HCEC 1CT (cell line): ENCODE results near the gene DPP3.
"Not testable (repeated sequence)": the region's sequence is repeated elsewhere in the genome, so short reads cannot be mapped to it uniquely, and the experiment has no call there.

Experiments
- DNase-seq: peaks from one replicate; pipeline ENCODE4 v3.0.0-alpha.2; 2017

Gene DPP3

GRCh38 chr11:66480117-66480938 is at the start of gene DPP3:
Gene DPP3 (plus strand): TSS chr11:66480434. CDS start chr11:66482201, 1,767 bp downstream.
- peak; percentile 97 for DNase-seq

DNA sequence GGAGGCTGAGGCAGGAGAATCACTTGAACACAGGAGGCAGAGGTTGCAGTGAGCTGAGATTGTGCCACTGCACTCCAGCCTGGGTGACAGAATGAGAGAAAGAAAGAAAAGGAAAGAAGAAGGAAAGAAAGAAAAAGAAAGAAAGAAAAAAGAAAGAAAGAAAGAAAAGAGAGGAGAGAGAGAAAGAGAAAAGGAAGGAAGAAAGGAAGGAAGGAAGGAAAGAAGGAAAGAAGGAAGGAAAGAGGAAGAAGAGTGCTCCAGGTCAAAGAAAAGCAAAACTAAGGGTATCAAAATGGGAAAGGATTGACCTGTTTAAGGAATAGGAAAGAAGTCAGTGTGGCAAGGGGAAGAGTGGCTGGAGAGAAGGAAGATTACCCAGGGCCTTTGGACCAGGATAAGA is 48.9 kb upstream of the DPP3 start:
- DNase-seq, result not testable (repeated sequence)

- DNase-seq, result not testable (repeated sequence)
These were observed 48.3 kb upstream of the DPP3 start for GRCh38 chr11:66431871-66432329.

DNA sequence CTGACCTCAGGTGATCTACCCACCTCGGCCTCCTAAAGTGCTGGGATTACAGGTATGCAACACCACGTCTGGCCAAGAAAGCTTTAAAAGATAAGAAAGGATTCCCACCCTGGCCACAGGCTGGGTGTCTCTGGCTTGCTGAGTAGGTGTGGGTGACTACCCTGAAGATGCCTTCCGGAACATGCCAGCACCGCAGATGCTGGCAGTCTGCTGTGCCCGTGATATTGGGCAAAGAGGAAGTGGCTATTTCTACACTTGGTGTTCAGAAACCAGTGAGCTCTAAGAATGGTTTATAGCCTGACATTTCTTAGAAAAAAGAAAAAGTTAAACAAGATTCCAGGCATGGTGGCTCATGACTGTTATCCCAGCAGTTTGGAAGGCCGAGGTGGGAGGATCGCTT is 47.6 kb upstream of the DPP3 start:
- no peak for DNase-seq

DNA sequence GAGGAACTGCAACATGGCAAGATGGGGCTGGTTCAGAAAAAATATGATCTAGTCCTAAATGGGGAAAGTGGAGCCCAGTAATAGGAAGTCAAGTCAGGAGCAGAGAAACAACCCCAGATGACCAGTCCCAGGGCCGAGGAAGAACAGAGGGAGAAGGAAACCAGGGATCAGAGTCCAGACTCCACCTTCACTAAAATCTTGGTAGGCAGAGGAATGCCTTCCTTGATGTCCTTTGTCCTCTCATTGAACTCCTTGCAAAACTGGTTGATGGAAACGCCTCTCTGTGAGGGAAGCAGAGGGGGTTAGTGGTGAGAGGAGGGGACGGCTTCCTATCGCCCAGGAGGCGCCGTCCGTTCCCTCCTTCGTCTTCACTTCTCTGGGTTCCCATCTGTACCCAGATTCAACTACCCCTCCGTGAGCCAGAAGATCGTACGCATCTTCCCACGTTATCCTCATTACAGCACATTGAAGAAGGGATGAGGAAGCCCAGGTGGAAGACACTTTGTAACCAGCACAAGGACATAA is 42.2 kb upstream of the DPP3 start:
- DNase-seq, result no peak

GRCh38 chr11:66438504-66439466 is 41.4 kb upstream of the DPP3 start, which contains the start of gene MRPL11:
Gene MRPL11 (minus strand): TSS chr11:66438848. CDS start chr11:66438754, 94 bp downstream.
- DNase-seq, result peak; percentile 92

DNA sequence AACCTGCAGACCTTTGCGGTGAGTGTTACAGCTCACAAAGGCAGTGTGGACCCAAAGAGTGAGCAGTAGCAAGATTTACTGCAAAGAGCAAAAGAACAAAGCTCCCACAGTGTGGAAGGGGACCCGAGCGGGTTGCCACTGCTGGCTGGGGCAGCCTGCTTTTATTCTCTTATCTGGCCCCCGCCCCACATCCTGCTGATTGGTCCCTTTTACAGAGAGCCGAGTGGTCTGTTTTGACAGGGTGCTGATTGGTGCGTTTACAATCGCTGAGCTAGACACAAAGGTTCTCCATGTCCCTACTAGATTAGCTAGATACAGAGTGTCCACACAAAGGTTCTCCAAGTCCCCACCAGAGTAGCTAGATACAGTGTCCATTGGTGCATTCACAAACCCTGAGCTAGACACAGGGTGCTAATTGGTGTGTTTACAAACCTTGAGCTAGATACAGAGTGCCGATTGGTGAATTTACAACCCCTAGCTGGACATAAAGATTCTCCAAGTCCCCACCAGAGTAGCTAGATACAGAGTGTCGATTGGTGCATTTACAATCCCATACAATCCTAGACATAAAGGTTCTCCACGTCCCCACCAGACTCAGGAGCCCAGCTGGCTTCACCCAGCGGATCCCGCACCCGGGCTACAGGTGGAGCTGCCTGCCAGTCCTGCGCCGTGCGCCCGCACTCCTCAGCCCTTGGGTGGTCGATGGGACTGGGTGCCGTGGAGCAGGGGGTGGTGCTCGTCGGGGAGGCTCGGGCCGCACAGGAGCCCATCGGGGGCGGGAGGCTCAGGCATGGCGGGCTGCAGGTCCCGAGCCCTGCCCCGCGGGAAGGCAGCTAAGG is 39.9 kb upstream of the DPP3 start:
- not testable (repeated sequence) for DNase-seq

DNA sequence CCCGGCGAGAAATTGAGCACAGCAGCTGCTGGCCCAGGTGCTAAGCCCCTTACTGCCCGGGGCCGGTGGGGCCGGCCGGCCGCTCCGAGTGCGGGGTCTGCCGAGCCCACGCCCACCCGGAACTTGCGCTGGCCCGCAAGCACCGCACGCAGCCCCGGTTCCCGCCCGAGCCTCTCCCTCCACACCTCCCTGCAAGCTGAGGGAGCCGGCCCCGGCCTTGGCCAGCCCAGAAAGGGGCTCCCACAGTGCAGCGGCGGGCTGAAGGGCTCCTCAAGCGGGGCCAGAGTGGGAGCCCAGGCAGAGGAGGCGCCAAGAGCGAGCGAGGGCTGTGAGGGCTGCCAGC is 39.3 kb upstream of the DPP3 start:
- not testable (repeated sequence) for DNase-seq

DNA sequence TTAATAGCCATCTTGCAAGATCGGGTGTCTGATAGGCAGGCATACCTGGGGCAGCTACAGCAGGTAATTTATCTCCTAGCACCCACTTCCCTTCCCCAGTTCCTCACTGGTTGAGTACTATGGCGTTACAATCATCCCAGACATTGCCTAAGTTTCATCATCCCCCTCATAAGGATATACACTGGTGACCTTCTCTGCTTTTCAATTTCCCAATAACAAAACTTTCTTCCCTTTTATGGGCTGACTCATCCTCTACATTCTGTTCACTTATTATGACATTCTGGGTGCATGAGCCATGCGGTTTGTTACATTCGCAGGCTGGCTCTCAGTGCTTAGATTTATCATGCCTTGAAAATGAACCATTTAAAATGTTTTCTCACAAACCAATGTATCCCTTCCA is 36.6 kb upstream of the DPP3 start:
- peak; percentile 98 for DNase-seq

- no peak for DNase-seq
These were observed 33.2 kb upstream of the DPP3 start for GRCh38 chr11:66447012-66447411.

GRCh38 chr11:66448523-66448922 is 31.7 kb upstream of the DPP3 start:
- DNase-seq, result no peak

- DNase-seq, result no peak
These were observed 29.7 kb upstream of the DPP3 start for GRCh38 chr11:66450560-66450959.

DNA sequence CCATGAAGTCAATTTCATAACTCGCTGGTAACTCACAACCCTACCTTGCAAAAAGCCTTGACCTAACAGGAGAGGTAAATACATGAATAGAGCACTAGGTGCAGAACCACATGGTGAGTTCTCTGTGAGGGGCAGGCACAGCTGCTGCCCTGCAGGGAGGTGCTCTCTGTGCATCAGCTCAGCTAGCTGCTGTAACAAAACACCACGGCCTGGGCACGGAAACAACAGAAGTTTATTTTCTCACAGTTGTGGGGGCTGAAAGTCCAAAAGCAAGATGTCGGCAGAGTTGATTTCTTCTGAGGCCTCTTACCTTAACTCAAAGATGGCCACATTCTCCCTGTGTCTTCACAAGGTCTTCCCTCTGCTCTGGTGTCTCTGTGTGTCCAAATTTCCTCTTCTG is 28.6 kb upstream of the DPP3 start:
- no peak for DNase-seq

DNA sequence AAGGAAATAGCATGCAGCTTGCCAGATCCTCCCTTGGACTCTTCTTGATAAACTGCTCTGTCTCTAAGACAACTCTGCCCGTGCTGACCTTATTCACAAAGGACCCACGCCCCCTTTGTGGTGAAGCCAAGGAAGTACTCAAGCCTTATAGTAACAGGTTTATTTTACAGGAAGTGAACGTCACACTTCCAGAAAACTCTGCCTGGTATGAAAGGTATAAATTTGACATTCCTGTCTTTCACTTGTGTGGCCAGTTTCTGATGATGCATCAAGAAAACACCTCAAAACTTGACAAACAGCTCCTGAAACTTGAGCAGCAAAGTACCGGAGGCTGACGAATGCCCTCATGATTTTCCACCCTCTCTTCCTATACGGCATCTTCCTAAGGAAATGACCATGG is 26.0 kb upstream of the DPP3 start:
- no peak for DNase-seq

DNA sequence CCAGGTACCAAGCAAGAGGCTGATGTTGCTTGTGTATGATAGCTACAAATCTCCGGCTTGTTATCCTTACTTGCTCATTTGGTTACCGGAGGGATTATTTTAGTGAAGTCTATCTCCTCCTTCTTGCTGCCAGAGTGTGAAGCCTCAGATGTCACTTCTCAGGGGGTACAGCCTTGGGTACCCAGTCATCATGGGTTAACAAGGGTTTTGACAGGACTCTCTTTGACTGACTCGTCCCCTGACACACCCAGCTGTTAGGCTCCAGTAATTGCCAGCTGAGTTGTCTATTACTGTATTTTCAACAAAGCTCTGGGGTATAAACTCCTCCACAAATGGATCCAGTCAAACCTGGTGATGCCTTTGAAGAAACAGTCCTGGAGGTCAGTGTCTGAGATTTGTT is 25.4 kb upstream of the DPP3 start:
- DNase-seq, result no peak

DNA sequence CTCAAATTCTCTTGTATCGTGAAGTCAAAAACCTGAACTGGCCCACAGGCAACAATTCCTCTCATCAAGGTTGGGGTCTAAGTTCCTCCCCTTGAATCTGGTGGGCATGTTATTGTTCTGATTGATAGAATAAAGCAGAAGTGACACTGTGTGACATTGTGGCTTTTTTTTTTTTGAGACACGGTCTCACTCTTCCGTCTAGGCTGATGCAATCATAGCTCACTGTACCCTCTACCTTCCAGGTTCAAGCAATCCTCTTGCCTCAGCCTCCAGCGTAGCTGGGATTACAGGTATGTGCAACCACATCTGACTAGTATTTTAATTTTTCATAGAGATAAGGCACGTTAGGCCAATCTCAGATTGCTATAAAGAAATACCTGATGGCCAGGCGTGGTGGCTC is 22.4 kb upstream of the DPP3 start:
- DNase-seq, result no peak

DNA sequence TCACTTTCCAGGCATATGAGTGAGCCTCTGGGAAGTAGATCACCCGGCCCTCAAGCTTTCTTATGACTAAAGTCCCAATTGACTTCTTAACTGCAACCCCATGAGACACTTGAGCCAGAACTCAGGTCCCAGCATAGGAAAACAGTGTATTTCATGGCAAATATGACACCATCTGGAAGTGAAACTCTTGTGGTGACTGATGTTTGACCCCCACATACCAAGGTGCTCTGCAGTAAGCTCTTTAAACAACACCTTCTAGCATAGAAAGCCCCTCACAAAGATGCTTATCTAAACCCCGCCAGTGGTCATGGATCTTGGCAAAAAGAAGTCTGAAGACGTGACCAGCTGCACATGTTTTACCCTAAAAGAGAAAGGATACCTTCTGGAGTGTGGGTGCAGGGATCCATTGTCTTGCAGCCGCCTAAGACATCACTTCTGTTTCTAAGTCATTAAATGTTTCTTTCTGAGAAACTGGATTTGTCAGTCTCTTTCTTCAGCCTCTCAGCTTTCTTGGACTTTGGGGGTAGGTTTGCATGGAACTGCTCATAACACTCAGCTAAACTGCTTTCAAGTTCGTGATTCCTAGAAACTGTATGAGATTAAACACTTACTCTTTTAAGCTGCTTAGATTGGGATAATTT is 21.0 kb upstream of the DPP3 start:
- DNase-seq, result no peak

GRCh38 chr11:66462010-66462409 is 18.2 kb upstream of the DPP3 start:
- DNase-seq, result no peak

DNA sequence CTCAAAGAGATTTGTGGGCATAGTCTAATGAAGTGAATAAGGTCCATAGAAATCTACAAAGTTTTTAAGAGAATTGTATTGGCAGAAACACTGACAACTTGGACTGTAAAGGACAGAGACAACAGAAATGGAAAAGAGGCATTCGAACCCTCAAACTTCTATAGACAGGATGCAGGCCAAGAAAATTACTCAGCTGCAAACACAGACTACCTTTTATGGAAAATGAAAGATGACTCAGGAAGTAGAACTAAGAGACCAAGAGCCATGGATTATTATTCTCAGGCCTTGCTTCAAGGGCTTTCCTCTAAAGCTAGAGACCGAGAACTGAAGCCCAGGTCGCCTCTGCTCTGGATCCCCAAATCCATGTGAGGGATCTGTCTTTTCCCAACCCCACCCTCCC is 17.3 kb upstream of the DPP3 start:
- DNase-seq, result no peak

DNA sequence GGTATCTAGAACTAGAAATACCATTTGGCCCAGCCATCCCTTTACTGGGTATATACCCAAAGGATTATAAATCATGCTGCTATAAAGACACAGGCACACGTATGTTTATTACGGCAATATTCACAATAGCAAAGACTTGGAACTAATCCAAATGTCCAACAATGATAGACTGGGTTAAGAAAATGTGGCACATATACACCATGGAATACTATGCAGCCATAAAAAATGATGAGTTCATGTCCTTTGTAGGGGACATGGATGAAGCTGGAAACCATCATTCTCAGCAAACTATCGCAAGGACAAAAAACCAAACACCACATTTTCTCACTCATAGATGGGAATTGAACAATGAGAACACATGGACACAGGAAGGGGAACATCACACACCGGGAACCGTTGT is 16.1 kb upstream of the DPP3 start:
- not testable (repeated sequence) for DNase-seq

- DNase-seq, result no peak
These were observed 15.3 kb upstream of the DPP3 start for GRCh38 chr11:66464916-66465315.
